HUES48 (cell line): ENCODE measurements around the gene BRINP3.
"Not testable (repeated sequence)": the region's sequence is repeated elsewhere in the genome, so short reads cannot be mapped to it uniquely, and the experiment has no call there.

Experiments
- H3K27ac ChIP-seq: one replicate; pipeline ENCODE4 v1.7.0; 2013; ENCODE audit warnings: low read depth, low read length, inconsistent platforms
- H3K27me3 ChIP-seq: 2 replicates; pipeline ENCODE4 v1.6.1; 2013; ENCODE audit warnings: mild to moderate bottlenecking, low read length; ENCODE audit not compliant: control insufficient read depth, insufficient read depth
- H3K36me3 ChIP-seq: 2 replicates; pipeline ENCODE4 v1.6.1; 2013; ENCODE audit warnings: low read length; ENCODE audit not compliant: control insufficient read depth, insufficient read depth
- H3K4me1 ChIP-seq: 2 replicates; pipeline ENCODE4 v1.6.1; 2013; ENCODE audit warnings: mild to moderate bottlenecking, low read length; ENCODE audit not compliant: control insufficient read depth, insufficient read depth
- H3K4me3 ChIP-seq: 2 replicates; pipeline ENCODE4 v1.5.1; 2013; ENCODE audit warnings: mild to moderate bottlenecking, low read depth, low read length
- H3K9ac ChIP-seq: 2 replicates; pipeline ENCODE4 v1.6.1; 2013; ENCODE audit warnings: mild to moderate bottlenecking, low read depth, low read length, moderate library complexity
- H3K9me3 ChIP-seq: 2 replicates; pipeline ENCODE4 v1.6.1; 2013; ENCODE audit warnings: low read length; ENCODE audit not compliant: control insufficient read depth, insufficient read depth

Gene BRINP3

DNA sequence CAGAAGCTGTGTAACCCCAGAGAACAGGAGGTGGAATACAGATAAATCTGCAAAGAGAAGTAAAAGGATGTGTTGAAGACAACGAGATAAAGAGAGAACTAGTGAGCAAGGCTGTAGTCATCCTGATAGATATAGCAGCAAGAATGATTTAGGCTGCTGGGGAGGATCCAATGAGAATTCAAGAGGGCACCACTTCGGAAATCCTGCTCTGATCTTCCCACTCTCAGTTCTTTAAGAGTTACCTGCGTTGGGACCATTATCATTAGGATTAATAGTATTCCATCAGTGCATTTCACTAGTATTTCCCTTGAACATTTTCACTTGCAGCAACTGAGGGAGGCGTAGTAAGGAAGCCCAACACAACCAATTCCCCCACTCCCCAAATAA lies at the start of gene BRINP3:
BRINP3 (minus strand) TSS at position 103 of the 387 bp plus-strand sequence.
- H3K4me3 ChIP-seq = peak within 1 kb of the TSS; percentile 70
- peak within 1 kb of the TSS; percentile 69 for H3K27ac ChIP-seq
- peaks cover 36% of the 10 kb centered on the region for H3K4me1 ChIP-seq
- no peak within 1 kb of the TSS for H3K9ac ChIP-seq
- H3K36me3 ChIP-seq = no peaks in the 10 kb centered on the region
- H3K27me3 ChIP-seq = peaks cover 58% of the 10 kb centered on the region
- no peaks in the 10 kb centered on the region for H3K9me3 ChIP-seq

DNA sequence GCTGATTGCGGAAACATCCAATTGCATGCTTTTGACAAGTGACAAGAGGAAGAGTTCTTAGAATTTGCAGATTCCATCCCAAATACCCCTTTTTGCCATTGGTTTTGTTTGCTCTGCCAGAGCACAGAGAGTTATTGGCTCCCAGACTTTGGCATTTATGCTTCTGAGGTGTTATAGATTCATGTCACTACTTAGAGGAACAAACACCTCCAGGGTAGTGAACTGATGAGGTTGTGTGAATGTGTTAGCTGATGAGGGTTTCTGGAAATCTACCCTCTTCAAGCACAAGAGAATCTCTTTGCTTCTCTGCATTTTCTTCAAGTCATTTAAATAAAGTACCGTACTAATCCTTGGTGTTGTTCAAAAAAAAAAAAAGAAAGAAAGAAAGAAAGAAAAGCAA lies 33.9 kb upstream of the BRINP3 start:
- H3K27me3 ChIP-seq = no peaks in the 10 kb centered on the region
- no peaks in the 10 kb centered on the region for H3K4me1 ChIP-seq
- no peak overlapping the region for H3K9ac ChIP-seq
- H3K4me3 ChIP-seq = no peak overlapping the region
- no peaks in the 10 kb centered on the region for H3K9me3 ChIP-seq
- no peaks in the 10 kb centered on the region for H3K36me3 ChIP-seq
- H3K27ac ChIP-seq = no peak overlapping the region

DNA sequence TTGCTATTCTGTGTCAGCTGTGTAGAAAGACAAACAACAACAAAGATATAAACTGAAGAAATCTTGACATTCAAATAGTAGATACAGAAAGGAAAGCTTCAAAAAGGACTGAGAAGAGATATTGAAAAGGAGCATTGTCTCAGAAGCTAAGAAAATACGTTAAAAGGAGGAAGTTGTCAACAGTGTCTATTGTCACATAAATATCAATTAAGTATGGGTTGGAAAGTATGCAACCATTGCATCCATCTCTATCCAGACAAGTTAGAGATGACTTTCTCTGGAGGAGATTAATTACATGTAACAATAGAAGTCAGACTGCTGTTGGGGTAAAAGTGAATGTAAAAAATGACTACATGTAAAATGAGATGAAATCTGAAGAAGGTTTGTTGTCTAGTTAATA lies 29.7 kb upstream of the BRINP3 start:
- H3K36me3 ChIP-seq = no peaks in the 10 kb centered on the region
- H3K9ac ChIP-seq = no peak overlapping the region
- H3K4me3 ChIP-seq = no peak overlapping the region
- H3K27me3 ChIP-seq = no peaks in the 10 kb centered on the region
- no peaks in the 10 kb centered on the region for H3K4me1 ChIP-seq
- no peaks in the 10 kb centered on the region for H3K9me3 ChIP-seq
- no peak overlapping the region for H3K27ac ChIP-seq

DNA sequence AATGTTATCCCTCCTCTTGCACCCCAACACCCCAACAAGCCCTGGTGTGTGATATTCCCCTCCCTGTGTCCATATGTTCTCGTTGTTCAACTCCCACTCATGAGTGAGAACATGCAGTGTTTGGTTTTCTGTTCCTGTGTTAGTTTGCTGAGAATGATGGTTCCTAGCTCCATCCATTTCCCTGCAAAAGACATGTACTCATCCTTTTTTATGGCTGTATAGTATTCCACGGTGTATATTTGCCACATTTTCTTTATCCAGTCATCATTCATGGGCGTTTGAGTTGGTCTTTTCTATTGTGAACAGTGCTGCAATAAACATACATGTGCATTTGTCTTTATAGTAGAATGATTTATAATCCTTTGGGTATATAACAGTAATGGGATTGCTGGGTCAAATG lies 26.9 kb upstream of the BRINP3 start:
- not testable (repeated sequence) for H3K4me1 ChIP-seq, H3K27ac ChIP-seq, H3K36me3 ChIP-seq, H3K9ac ChIP-seq, H3K9me3 ChIP-seq, H3K27me3 ChIP-seq, H3K4me3 ChIP-seq

GRCh38 chr1:190497565-190497964 lies 19.9 kb upstream of the BRINP3 start:
- Histone ChIP-seq H3K27ac (no peak overlapping the region), H3K4me1 (no peaks in the 10 kb centered on the region), H3K36me3 (no peaks in the 10 kb centered on the region), H3K4me3 (no peak overlapping the region), H3K27me3 (no peaks in the 10 kb centered on the region), H3K9ac (no peak overlapping the region), H3K9me3 (no peaks in the 10 kb centered on the region)

DNA sequence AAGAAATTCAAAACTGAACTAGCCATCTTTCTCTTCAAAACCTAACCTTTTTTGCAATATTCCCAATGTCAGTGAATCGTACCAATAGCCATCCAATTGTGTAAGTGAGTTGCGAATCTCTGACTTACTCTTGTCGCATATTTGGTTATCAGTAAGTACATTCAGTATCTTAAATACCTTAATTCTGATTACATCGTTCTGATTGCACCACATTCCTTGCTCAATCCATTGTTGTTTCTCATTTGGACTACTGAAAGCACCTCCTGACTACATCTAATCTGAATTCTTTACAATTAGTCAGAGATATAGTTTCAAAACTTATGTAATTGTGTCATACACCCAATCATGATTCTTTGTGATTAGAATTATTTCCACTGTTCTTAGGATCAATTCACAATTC lies 16.8 kb upstream of the BRINP3 start:
- no peaks in the 10 kb centered on the region for H3K4me1 ChIP-seq
- H3K9me3 ChIP-seq = no peaks in the 10 kb centered on the region
- H3K36me3 ChIP-seq = no peaks in the 10 kb centered on the region
- H3K27ac ChIP-seq = no peak overlapping the region
- H3K27me3 ChIP-seq = no peaks in the 10 kb centered on the region
- H3K9ac ChIP-seq = no peak overlapping the region
- H3K4me3 ChIP-seq = no peak overlapping the region

GRCh38 chr1:190491404-190491803 lies 13.7 kb upstream of the BRINP3 start:
- Histone ChIP-seq H3K9me3 (no peaks in the 10 kb centered on the region), H3K27me3 (no peaks in the 10 kb centered on the region)

DNA sequence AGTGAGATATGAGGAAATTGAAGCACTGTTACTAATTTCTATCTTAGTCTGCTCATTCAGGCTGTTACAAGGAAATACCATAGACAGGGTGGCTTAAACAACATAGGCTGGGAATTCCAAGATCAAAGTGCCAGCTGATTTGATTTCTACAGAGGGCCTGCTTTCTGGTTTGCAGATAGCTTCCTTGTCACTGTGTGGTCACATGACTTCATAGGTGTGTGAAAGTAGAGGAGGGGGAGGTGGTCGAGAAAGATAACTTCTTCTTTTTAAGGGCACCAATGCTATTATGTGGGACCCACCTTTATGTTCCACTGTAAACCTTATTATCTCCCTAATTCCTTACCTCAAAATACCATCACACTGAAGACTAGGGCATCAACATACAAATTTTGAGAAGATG lies 6.4 kb upstream of the BRINP3 start:
- no peak overlapping the region for H3K27ac ChIP-seq
- H3K4me1 ChIP-seq = peaks cover 12% of the 10 kb centered on the region
- no peaks in the 10 kb centered on the region for H3K9me3 ChIP-seq

More at GRCh38 chr1:190491404-190491803, 13.7 kb upstream of the BRINP3 start:
- no peak overlapping the region for H3K27ac ChIP-seq
- H3K4me3 ChIP-seq = no peak overlapping the region
- H3K4me1 ChIP-seq = no peaks in the 10 kb centered on the region
- H3K9ac ChIP-seq = no peak overlapping the region
- no peaks in the 10 kb centered on the region for H3K36me3 ChIP-seq

DNA sequence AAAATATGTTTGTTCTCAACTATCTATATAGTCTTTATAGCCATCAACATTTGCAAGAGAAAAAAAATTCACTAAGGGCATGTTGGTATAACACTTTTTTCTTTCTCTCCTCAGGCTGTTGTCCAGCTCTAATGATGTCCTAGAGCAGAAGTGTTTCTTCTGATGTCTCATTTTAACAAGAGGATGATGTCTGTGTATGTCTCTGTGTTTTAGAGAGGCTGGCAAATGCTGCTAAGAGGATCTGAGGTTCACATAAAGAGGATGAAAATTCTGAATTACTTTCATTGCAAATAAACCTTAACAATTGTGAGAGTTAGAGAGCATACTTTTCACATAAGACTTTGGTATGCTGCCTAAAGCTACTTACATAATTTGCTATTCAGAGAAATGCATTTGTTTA lies 2.6 kb upstream of the BRINP3 start:
- no peak overlapping the region for H3K27ac ChIP-seq
- no peak overlapping the region for H3K4me3 ChIP-seq
- H3K36me3 ChIP-seq = no peaks in the 10 kb centered on the region
- peaks cover 28% of the 10 kb centered on the region for H3K4me1 ChIP-seq
- H3K27me3 ChIP-seq = peaks cover 33% of the 10 kb centered on the region
- H3K9ac ChIP-seq = no peak overlapping the region
- H3K9me3 ChIP-seq = no peaks in the 10 kb centered on the region

More for the DNA sequence above, 6.4 kb upstream of the BRINP3 start:
- Histone ChIP-seq H3K36me3 (no peaks in the 10 kb centered on the region), H3K9ac (no peak overlapping the region), H3K4me3 (no peak overlapping the region), H3K27me3 (no peaks in the 10 kb centered on the region)

DNA sequence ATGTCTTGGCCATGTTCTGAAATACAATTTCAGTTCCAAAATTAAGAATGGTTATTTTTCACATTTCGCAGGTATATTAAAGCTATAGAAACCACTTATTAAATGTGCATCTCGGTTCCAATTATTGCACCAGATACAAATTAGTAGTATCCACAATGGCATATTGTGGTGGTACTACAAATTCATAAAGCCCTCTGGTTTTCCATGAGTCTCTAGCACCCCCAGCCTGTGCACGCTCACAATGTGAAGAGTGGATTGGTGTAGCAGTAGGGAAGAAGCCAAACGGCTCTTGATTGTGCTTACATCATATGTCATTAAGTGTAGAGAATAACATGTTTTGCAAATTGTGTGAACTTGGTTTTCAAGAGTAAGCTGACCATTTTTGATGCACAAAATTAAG lies 1.9 kb upstream of the BRINP3 start:
- H3K27me3 ChIP-seq = peaks cover 40% of the 10 kb centered on the region

GRCh38 chr1:190479050-190479397 lies 1.4 kb upstream of the BRINP3 start:
- Histone ChIP-seq H3K4me3 (peak overlapping the region; percentile 70), H3K27ac (peak overlapping the region; percentile 69), H3K27me3 (peaks cover 45% of the 10 kb centered on the region), H3K9me3 (no peaks in the 10 kb centered on the region), H3K9ac (no peak overlapping the region), H3K4me1 (peaks cover 36% of the 10 kb centered on the region), H3K36me3 (no peaks in the 10 kb centered on the region)

More for the DNA sequence above, 1.9 kb upstream of the BRINP3 start:
- no peaks in the 10 kb centered on the region for H3K9me3 ChIP-seq
- no peak overlapping the region for H3K9ac ChIP-seq
- H3K36me3 ChIP-seq = no peaks in the 10 kb centered on the region
- H3K4me1 ChIP-seq = peaks cover 31% of the 10 kb centered on the region
- H3K27ac ChIP-seq = peak overlapping the region; percentile 69
- H3K4me3 ChIP-seq = peak overlapping the region; percentile 70
